Spleen (tissue), 11 donors: ENCODE data around the gene HEYL. TPM values are rescaled to one million over a fixed set of nuclear protein-coding genes. Genes with fewer than 3 reads are reported as not detected.
A peak's percentile ranks its signal among the peaks of the same experiment; 100 is the strongest.

ENCODE experiments used
- DNase-seq: peaks from one replicate; pipeline ENCODE4 v3.0.0-alpha.2; 2020
- H3K27ac ChIP-seq, 8 donors: fragments of 200-600 bp; sonication (generic) in 7 of 8; 1 replicate in 4 of 8; 2 replicates in 4 of 8; pipeline versions ENCODE4 v1.5.0 to v1.8.0; 2016 to 2021; ENCODE audit warnings: inconsistent platforms in 4 of 8, mild to moderate bottlenecking in 4 of 8, moderate library complexity in 1 of 8
- H3K27me3 ChIP-seq, 7 donors: fragments of 200-600 bp; sonication (generic) in 6 of 7; replicated peaks in 1 of 7; 1 replicate in 4 of 7; 2 replicates in 3 of 7; pipeline versions ENCODE4 v1.5.0 to v1.8.0; 2016 to 2021; ENCODE audit warnings: inconsistent platforms in 3 of 7, mild to moderate bottlenecking in 1 of 7
- H3K36me3 ChIP-seq, 6 donors: fragments of 200-600 bp; sonication (generic) in 5 of 6; 1 replicate in 4 of 6; 2 replicates in 2 of 6; pipeline versions ENCODE4 v1.5.0 to v1.8.0; 2016 to 2021; ENCODE audit warnings: inconsistent platforms in 2 of 6
- H3K4me1 ChIP-seq, 6 donors: fragments of 200-600 bp; sonication (generic) in 5 of 6; 1 replicate in 3 of 6; 2 replicates in 3 of 6; pipeline versions ENCODE4 v1.5.0 to v1.8.0; 2016 to 2021; ENCODE audit warnings: inconsistent platforms in 3 of 6
- H3K4me3 ChIP-seq, 8 donors: fragments of 200-600 bp; sonication (generic) in 7 of 8; 1 replicate in 4 of 8; 2 replicates in 4 of 8; pipeline versions ENCODE4 v1.5.0 to v1.8.0; 2016 to 2021; ENCODE audit warnings: inconsistent platforms in 4 of 8, mild to moderate bottlenecking in 4 of 8, moderate library complexity in 2 of 8
- H3K9me3 ChIP-seq, 8 donors: fragments of 200-600 bp; sonication (generic) in 7 of 8; 1 replicate in 4 of 8; 2 replicates in 4 of 8; pipeline versions ENCODE4 v1.5.0 to v1.8.0; 2016 to 2021; ENCODE audit warnings: inconsistent platforms in 4 of 8
- CTCF ChIP-seq, 11 experiments: fragments of 200-600 bp in 7 of 11; fragments of 450-650 bp in 4 of 11; sonication (generic) in 4 of 11; IDR thresholded peaks in 8 of 11; conservative IDR thresholded peaks in 3 of 11; 1 replicate in 7 of 11; 2 replicates in 4 of 11; pipeline versions ENCODE4 v1.4.0 to v1.8.0; 2016 to 2021; ENCODE audit warnings: antibody characterized with exemption in 11 of 11, inconsistent platforms in 4 of 11, mild to moderate bottlenecking in 1 of 11
- POLR2A ChIP-seq, 3 donors: fragments of 450-650 bp; IDR thresholded peaks; one replicate each; pipeline ENCODE4 v1.5.1; 2017; ENCODE audit warnings: antibody characterized with exemption in 3 of 3, mild to moderate bottlenecking in 1 of 3
- POLR2AphosphoS5 ChIP-seq, 3 donors: sonication (generic); formaldehyde crosslinking; IDR thresholded peaks; one replicate each; pipeline ENCODE4 v1.5.1; 2017; ENCODE audit warnings: antibody characterized with exemption in 3 of 3
- WGBS, 5 donors: extraction: QIAGEN DNeasy Blood & Tissue Kit in 3 of 5; methylation state at CpG; one replicate each; pipeline versions ENCODE4 v1.1.5 to v1.1.7; 2013 to 2018; 5-methylcytosine and 5-hydroxymethylcytosine counted together
- intact Hi-C: fragments of 100-400 bp; cut with DNase I; formaldehyde crosslinking; loops from one replicate; pipeline ENCODE4 v1.15.0; 2023; ENCODE audit warnings: low total_unique reads
- polyA plus RNA-seq, 3 donors: library from polyadenylated mRNA; stranded (reverse); fragments of 200-250 nt; gene quantifications; one replicate each; pipeline ENCODE4 v1.2.1, GENCODE V29; 2013
- total RNA-seq, 7 donors: library from RNA; depleted of rRNA in 3 of 7; stranded (reverse); fragments of >200 nt in 3 of 7; fragmentation: NEBNext Ultra II Directional in 4 of 7; extraction: Animal tissue kit (Norgen Biotek cat#: 25700) in 4 of 7; gene quantifications; one replicate each; pipeline versions ENCODE4 v1.1.0 to v1.2.1, GENCODE V29; 2016 to 2021
- donor health status: healthy with polysubstance abuse.
- donor health status: DM: no; HTN: no; CAD: no; lungs with moderate emphysema.
- donor health status: DM: no; HTN: no; CAD: no.
- donor health status: Bipolar disorder and iron deficiency.
- donor health status: healthy.
- donor health status: DM: no; HTN: no; CAD: no.
- donor health status: DM: yes; HTN: yes; CAD: no.

The HEYL gene
- total and polyA plus RNA-seq, 10 donors: 1.2 to 9.9 (median 3.8) TPM

GRCh38 chr1:39637361-39637760 is 2.1 kb downstream of the HEYL start:
- Histone ChIP-seq H3K4me3 (peak overlapping the region in 3 of 8 donors; percentile 42 to 73 (median 46)), H3K36me3 (no peaks in the 10 kb centered on the region), H3K27me3 (peaks cover 0 to 75% (median 15%) of the 10 kb centered on the region in 7 donors), H3K9me3 (no peaks in the 10 kb centered on the region), H3K4me1 (peaks cover 0 to 38% (median 9%) of the 10 kb centered on the region in 6 donors), H3K27ac (peak overlapping the region in 1 of 8 donors; percentile 2)
- DNase-seq: no peak
- 74 to 87% (median 76%) methylated on average over 3 to 4 of the region's 4 CpGs for WGBS, 5 donors
- intact Hi-C loops: no loop called here
- TF ChIP-seq POLR2A (IDR thresholded peaks at IDR 0.05): no peak
- no peak for TF ChIP-seq POLR2AphosphoS5 (IDR thresholded peaks at IDR 0.05)
- no peak for TF ChIP-seq CTCF (IDR thresholded peaks at IDR 0.05 in 8 of 11, conservative IDR thresholded peaks at IDR 0.05 in 3 of 11)

GRCh38 chr1:39635871-39636210 is 3.6 kb downstream of the HEYL start:
- H3K27me3 ChIP-seq: peaks cover 0 to 75% (median 15%) of the 10 kb centered on the region in 7 donors
- peaks cover 0 to 4% (median 0%) of the 10 kb centered on the region in 6 donors for H3K36me3 ChIP-seq
- intact Hi-C loops: no loop called here
- 41 to 65% (median 57%) methylated on average over 2 of the region's 2 CpGs for WGBS, 5 donors
- TF ChIP-seq CTCF (IDR thresholded peaks at IDR 0.05 in 8 of 11, conservative IDR thresholded peaks at IDR 0.05 in 3 of 11) (no peak), POLR2AphosphoS5 (IDR thresholded peaks at IDR 0.05) (no peak), POLR2A (IDR thresholded peaks at IDR 0.05) (no peak)
- H3K27ac ChIP-seq: peak overlapping the region in 4 of 8 donors; percentile 33 to 60 (median 52)
- H3K9me3 ChIP-seq: no peaks in the 10 kb centered on the region
- DNase-seq: no peak
- peaks cover 0 to 34% (median 9%) of the 10 kb centered on the region in 6 donors for H3K4me1 ChIP-seq
- H3K4me3 ChIP-seq: no peak overlapping the region

GRCh38 chr1:39635205-39635870 is 4.1 kb downstream of the HEYL start:
- no peak for DNase-seq
- 72 to 81% (median 79%) methylated on average over 12 of the region's 12 CpGs for WGBS, 5 donors
- TF ChIP-seq POLR2AphosphoS5 (IDR thresholded peaks at IDR 0.05) (no peak), POLR2A (IDR thresholded peaks at IDR 0.05) (no peak), CTCF (IDR thresholded peaks at IDR 0.05 in 8 of 11, conservative IDR thresholded peaks at IDR 0.05 in 3 of 11) (no peak)
- peak overlapping the region in 4 of 8 donors; percentile 33 to 60 (median 52) for H3K27ac ChIP-seq
- peaks cover 0 to 71% (median 15%) of the 10 kb centered on the region in 7 donors for H3K27me3 ChIP-seq
- H3K36me3 ChIP-seq: peaks cover 0 to 6% (median 0%) of the 10 kb centered on the region in 6 donors
- peaks cover 0 to 30% (median 9%) of the 10 kb centered on the region in 6 donors for H3K4me1 ChIP-seq
- intact Hi-C loops: no loop called here
- H3K4me3 ChIP-seq: no peak overlapping the region
- no peaks in the 10 kb centered on the region for H3K9me3 ChIP-seq

- H3K4me1 ChIP-seq: peaks cover 0 to 11% (median 0%) of the 10 kb centered on the region in 6 donors
- TF ChIP-seq POLR2AphosphoS5 (IDR thresholded peaks at IDR 0.05): no peak
- no peak for TF ChIP-seq POLR2A (IDR thresholded peaks at IDR 0.05)
- no peak for TF ChIP-seq CTCF (IDR thresholded peaks at IDR 0.05 in 8 of 11, conservative IDR thresholded peaks at IDR 0.05 in 3 of 11)
- H3K27ac ChIP-seq: peak overlapping the region in 2 of 8 donors; percentile 18 to 56
- H3K27me3 ChIP-seq: peaks cover 0 to 52% (median 5%) of the 10 kb centered on the region in 7 donors
- WGBS, 5 donors: 65 to 92% (median 76%) methylated on average over 3 of the region's 3 CpGs
- no peaks in the 10 kb centered on the region for H3K9me3 ChIP-seq
- DNase-seq: no peak
- peaks cover 0 to 6% (median 0%) of the 10 kb centered on the region in 6 donors for H3K36me3 ChIP-seq
- intact Hi-C loops: no loop called here
- H3K4me3 ChIP-seq: peak overlapping the region in 1 of 8 donors; percentile 25
Measured at GRCh38 chr1:39633422-39633821, 6.0 kb downstream of the HEYL start.
